OCI-LY1 (cell line): ENCODE data around the gene TOM1L2.

Source experiments
- H2AFZ ChIP-seq: fragments of 200-600 bp; sonication (generic), shearing (Covaris generic); 2 replicates; pipeline ENCODE4 v1.6.0; 2014; ENCODE audit warnings: antibody characterized with exemption, mild to moderate bottlenecking, low read length
- H3F3A ChIP-seq: fragments of 200-600 bp; sonication (generic), shearing (Covaris generic); 2 replicates; pipeline ENCODE4 v1.6.0; 2014; ENCODE audit warnings: mild to moderate bottlenecking, antibody characterized with exemption, low read length, moderate library complexity; ENCODE audit not compliant: insufficient read depth
- H3K27ac ChIP-seq: fragments of 200-600 bp; sonication (generic); 2 replicates; pipeline ENCODE4 v1.5.1; 2014; ENCODE audit warnings: low read length, mixed run types, mild to moderate bottlenecking, low read depth; ENCODE audit not compliant: poor library complexity, severe bottlenecking
- H3K27me3 ChIP-seq: fragments of 200-600 bp; sonication (generic); 2 replicates; pipeline ENCODE4 v1.6.0; 2014; ENCODE audit warnings: antibody characterized with exemption, mild to moderate bottlenecking, low read length, moderate library complexity; ENCODE audit not compliant: insufficient read depth
- H3K36me3 ChIP-seq: fragments of 200-600 bp; sonication (generic); 2 replicates; pipeline ENCODE4 v1.6.1; 2014; ENCODE audit warnings: mild to moderate bottlenecking, antibody characterized with exemption, low read length, moderate library complexity, mixed read lengths; ENCODE audit not compliant: insufficient read depth
- H3K4me1 ChIP-seq: fragments of 200-600 bp; sonication (generic); 2 replicates; pipeline ENCODE4 v1.5.1; 2014; ENCODE audit warnings: mild to moderate bottlenecking, low read length, moderate library complexity; ENCODE audit not compliant: insufficient read depth, severe bottlenecking
- H3K4me2 ChIP-seq: fragments of 200-600 bp; sonication (generic), shearing (Covaris generic); 2 replicates; pipeline ENCODE4 v1.6.1; 2014; ENCODE audit warnings: low read length
- H3K4me3 ChIP-seq: fragments of 200-600 bp; sonication (generic); 2 replicates; pipeline ENCODE4 v1.5.1; 2014; ENCODE audit warnings: low read length, low read depth, mild to moderate bottlenecking, mixed read lengths; ENCODE audit not compliant: poor library complexity, severe bottlenecking
- H3K79me2 ChIP-seq: fragments of 200-600 bp; shearing (Covaris generic); 2 replicates; pipeline ENCODE4 v1.6.1; 2016; ENCODE audit warnings: mixed run types, low read length, mixed read lengths; ENCODE audit not compliant: insufficient read depth
- H3K9ac ChIP-seq: fragments of 200-600 bp; sonication (generic), shearing (Covaris generic); 2 replicates; pipeline ENCODE4 v1.6.1; 2014; ENCODE audit warnings: mild to moderate bottlenecking, low read length, mixed read lengths
- H3K9me2 ChIP-seq: fragments of 200-600 bp; sonication (generic), shearing (Covaris generic); 2 replicates; pipeline ENCODE4 v1.6.1; 2014; ENCODE audit warnings: low read depth, mild to moderate bottlenecking, low read length, mixed read lengths
- H3K9me3 ChIP-seq: fragments of 200-600 bp; shearing (Covaris generic); 2 replicates; pipeline ENCODE4 v1.6.1; 2014; ENCODE audit warnings: low read length, mixed read lengths
- H4K20me1 ChIP-seq: fragments of 200-600 bp; sonication (generic), shearing (Covaris generic); 2 replicates; pipeline ENCODE4 v1.6.0; 2016; ENCODE audit warnings: mild to moderate bottlenecking, low read length; ENCODE audit not compliant: insufficient read depth
- EZH2 ChIP-seq: fragments of 200-600 bp; sonication (generic), shearing (Covaris generic); IDR thresholded peaks from 2 replicates; pipeline ENCODE4 v1.8.0; 2017; ENCODE audit warnings: borderline replicate concordance, mixed run types, mild to moderate bottlenecking, antibody characterized with exemption, low read length, moderate library complexity, mixed read lengths
- TF ChIP-seq, protein P1 (sequence below): fragments of 200-600 bp; sonication (generic), shearing (Covaris generic); IDR thresholded peaks from 2 replicates; pipeline ENCODE4 v1.5.1; 2017; ENCODE audit warnings: mild to moderate bottlenecking, antibody characterized with exemption, low read length, moderate library complexity, mixed read lengths

TOM1L2 gene

DNA sequence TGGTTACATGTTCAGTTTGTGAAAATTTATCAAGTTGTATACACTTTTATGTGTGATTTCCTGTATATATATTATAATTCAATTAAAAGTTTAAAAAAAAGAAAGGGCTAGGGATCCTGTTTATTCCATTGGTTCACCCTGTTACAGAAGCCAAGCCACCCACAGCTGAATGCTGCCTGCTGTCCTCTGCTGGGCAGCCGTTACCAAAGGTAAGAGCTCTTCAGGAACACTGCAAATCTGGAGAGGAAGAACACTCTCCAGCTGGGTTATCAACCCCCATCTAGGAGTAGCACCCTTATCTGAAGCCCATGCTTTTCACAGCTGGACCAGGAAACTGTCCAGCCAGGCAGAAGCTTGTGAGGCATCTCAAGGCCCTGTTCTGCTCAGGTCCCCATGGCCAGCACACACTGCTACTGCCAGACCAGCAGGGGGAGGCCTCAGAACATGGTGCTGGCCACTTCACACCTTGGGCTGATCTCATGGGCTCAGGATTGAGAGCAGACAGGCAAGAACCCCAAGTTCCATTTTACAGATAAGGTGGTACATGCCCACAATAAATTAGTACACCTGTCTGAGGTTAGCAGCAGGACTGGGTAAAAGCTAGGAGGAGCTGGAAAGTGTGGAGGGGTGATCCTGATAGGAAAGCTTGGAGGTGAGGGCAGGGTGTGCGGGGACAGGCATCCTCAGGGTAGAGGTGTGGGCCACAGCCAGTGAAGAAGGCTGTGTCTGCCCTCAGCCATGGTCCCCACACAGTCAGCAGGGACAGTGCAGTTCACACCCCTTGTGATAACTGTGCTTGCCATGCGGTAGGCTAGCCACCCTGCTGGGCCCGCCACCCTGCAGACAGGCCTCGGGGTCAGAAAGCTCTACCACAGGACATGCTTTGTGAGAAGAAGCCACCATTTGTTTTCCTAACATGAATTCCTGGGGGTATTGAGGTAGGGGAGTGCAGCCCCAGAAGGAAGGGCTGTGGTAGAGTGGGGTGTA is 81.1 kb downstream of the TOM1L2 start:
- Histone ChIP-seq H3K4me1 (no peaks in the 10 kb centered on the region), H3K36me3 (no peaks in the 10 kb centered on the region; the same call in 1 of the 2 replicates), H3K4me2 (no peak overlapping the region), H3K79me2 (no peaks in the 10 kb centered on the region), H3K27me3 (no peaks in the 10 kb centered on the region), H3K9me3 (no peaks in the 10 kb centered on the region), H3K9me2 (no peaks in the 10 kb centered on the region), H3K4me3 (no peak overlapping the region), H4K20me1 (no peaks in the 10 kb centered on the region), H3K27ac (no peak overlapping the region), H3K9ac (no peak overlapping the region), H3F3A (no peaks in the 10 kb centered on the region), H2AFZ (no peak overlapping the region)
- TF ChIP-seq, protein P1, sequence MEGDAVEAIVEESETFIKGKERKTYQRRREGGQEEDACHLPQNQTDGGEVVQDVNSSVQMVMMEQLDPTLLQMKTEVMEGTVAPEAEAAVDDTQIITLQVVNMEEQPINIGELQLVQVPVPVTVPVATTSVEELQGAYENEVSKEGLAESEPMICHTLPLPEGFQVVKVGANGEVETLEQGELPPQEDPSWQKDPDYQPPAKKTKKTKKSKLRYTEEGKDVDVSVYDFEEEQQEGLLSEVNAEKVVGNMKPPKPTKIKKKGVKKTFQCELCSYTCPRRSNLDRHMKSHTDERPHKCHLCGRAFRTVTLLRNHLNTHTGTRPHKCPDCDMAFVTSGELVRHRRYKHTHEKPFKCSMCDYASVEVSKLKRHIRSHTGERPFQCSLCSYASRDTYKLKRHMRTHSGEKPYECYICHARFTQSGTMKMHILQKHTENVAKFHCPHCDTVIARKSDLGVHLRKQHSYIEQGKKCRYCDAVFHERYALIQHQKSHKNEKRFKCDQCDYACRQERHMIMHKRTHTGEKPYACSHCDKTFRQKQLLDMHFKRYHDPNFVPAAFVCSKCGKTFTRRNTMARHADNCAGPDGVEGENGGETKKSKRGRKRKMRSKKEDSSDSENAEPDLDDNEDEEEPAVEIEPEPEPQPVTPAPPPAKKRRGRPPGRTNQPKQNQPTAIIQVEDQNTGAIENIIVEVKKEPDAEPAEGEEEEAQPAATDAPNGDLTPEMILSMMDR: peak; percentile 32
- no peak for TF ChIP-seq EZH2

DNA sequence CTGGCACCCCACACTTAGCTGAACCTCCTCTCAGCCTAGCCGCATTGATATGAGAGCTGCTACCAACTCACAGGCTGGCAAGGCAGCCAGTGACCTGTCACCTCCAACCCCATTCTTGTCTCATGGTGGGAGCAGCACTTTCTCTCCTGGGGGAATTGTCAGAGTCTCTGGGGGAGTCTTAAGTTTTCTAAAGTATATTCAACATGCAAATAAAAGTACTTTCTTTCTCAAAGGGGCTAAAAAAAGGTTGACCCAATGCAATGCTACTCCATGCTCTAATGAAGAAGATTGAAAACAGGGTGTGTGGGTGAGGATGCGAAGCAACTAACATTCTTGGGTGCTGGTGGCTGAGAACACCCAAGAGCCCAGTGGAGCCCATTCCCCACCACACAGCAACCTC is 82.3 kb downstream of the TOM1L2 start:
- no peak overlapping the region for H3K4me2 ChIP-seq
- no peak overlapping the region for H3K9ac ChIP-seq
- H3K9me2 ChIP-seq: no peaks in the 10 kb centered on the region
- no peaks in the 10 kb centered on the region; the same call in 1 of the 2 replicates for H3K36me3 ChIP-seq
- TF ChIP-seq, protein P1: no peak
- no peak for TF ChIP-seq EZH2
- no peaks in the 10 kb centered on the region for H3K79me2 ChIP-seq
- no peaks in the 10 kb centered on the region for H3K9me3 ChIP-seq
- H3K27ac ChIP-seq: no peak overlapping the region
- H3K4me1 ChIP-seq: no peaks in the 10 kb centered on the region
- H3K4me3 ChIP-seq: no peak overlapping the region
- no peaks in the 10 kb centered on the region for H3F3A ChIP-seq
- no peaks in the 10 kb centered on the region for H4K20me1 ChIP-seq
- no peaks in the 10 kb centered on the region for H3K27me3 ChIP-seq
- no peak overlapping the region for H2AFZ ChIP-seq

DNA sequence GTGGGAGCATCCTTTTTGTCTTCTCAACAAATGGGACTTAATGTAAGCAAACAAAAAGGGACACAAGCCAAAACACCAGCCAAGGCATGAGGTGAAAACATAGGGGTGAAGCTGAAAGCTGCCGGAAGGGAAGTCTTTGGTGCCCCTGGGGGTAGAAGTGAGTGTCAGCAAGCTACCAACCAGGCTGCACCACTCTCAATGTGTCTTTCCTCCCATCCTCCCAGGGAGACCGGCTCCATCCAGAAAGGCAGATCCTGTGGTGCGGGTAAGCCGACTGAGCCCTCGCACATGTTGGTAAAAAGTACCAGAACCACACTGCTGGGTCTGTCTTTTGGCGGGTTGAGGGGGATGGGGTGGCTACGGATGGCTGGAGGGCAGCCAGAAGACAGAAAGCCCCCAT is 83.4 kb downstream of the TOM1L2 start:
- Histone ChIP-seq H4K20me1 (no peaks in the 10 kb centered on the region), H3K9ac (no peak overlapping the region), H3K9me3 (no peaks in the 10 kb centered on the region), H2AFZ (no peak overlapping the region), H3K36me3 (no peaks in the 10 kb centered on the region; the same call in 1 of the 2 replicates), H3K9me2 (no peaks in the 10 kb centered on the region), H3K27ac (no peak overlapping the region), H3K4me2 (no peak overlapping the region), H3K4me1 (no peaks in the 10 kb centered on the region), H3K4me3 (no peak overlapping the region), H3F3A (no peaks in the 10 kb centered on the region), H3K79me2 (no peaks in the 10 kb centered on the region), H3K27me3 (no peaks in the 10 kb centered on the region)
- no peak for TF ChIP-seq EZH2
- TF ChIP-seq, protein P1: peak; percentile 23; the same call in 1 of the 2 replicates
